Measurements from ENCODE around the gene SNRNP35. TPM values are rescaled to one million over a fixed set of nuclear protein-coding genes. Genes with fewer than 3 reads are reported as not detected.
"Not testable (repeated sequence)": the region's sequence is repeated elsewhere in the genome, so short reads cannot be mapped to it uniquely, and the experiment has no call there.

The SNRNP35 gene
- total RNA-seq, 4 donors from 2014 or later = 22.6 to 40.4 (median 23.5) TPM

DNA sequence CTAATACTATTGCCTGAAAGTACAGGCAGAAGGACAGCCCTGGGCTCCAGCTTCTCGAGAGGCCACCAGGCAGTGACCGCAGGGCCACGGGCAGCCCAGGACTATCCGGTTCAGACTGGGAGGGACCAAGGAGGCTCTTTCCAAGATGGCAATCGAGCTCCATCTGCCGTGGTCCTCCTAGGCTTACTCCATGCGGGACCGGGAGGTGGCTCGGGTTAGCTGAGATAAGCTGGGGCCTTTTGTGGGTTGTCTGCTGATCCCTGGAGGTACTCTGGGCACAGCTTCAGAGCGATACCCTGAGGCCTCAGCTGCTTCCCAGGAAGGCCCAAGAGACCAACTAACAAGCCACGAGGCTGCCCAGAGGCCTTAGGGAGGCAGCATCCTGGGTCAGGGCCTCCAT lies 33.1 kb downstream of the SNRNP35 start:
- no peak for TF ChIP-seq POLR2A (IDR thresholded peaks at IDR 0.05)
- TF ChIP-seq, protein P1, sequence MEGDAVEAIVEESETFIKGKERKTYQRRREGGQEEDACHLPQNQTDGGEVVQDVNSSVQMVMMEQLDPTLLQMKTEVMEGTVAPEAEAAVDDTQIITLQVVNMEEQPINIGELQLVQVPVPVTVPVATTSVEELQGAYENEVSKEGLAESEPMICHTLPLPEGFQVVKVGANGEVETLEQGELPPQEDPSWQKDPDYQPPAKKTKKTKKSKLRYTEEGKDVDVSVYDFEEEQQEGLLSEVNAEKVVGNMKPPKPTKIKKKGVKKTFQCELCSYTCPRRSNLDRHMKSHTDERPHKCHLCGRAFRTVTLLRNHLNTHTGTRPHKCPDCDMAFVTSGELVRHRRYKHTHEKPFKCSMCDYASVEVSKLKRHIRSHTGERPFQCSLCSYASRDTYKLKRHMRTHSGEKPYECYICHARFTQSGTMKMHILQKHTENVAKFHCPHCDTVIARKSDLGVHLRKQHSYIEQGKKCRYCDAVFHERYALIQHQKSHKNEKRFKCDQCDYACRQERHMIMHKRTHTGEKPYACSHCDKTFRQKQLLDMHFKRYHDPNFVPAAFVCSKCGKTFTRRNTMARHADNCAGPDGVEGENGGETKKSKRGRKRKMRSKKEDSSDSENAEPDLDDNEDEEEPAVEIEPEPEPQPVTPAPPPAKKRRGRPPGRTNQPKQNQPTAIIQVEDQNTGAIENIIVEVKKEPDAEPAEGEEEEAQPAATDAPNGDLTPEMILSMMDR (IDR thresholded peaks at IDR 0.05 in 4 of 5, conservative IDR thresholded peaks at IDR 0.05 in 1 of 5) = no peak
- no peaks in the 10 kb centered on the region for H3K36me3 ChIP-seq
- DNase-seq (no peak), ATAC-seq (no peak)
- no peak overlapping the region for H3K4me3 ChIP-seq
- peak overlapping the region; percentile 86 to 99 (median 93) for H3K27ac ChIP-seq
- peaks cover 29 to 31% of the 10 kb centered on the region in 2 donors for H3K4me1 ChIP-seq
- intact Hi-C loops (cut with DNase I; ENCODE audit: low total_unique reads) = no loop called here
- no peaks in the 10 kb centered on the region for H3K27me3 ChIP-seq
- in situ Hi-C loops (cut with MboI; ENCODE audit: low sequenced_read_pairs in 4 of 4) = no loop called here
- no peaks in the 10 kb centered on the region for H3K9me3 ChIP-seq

DNA sequence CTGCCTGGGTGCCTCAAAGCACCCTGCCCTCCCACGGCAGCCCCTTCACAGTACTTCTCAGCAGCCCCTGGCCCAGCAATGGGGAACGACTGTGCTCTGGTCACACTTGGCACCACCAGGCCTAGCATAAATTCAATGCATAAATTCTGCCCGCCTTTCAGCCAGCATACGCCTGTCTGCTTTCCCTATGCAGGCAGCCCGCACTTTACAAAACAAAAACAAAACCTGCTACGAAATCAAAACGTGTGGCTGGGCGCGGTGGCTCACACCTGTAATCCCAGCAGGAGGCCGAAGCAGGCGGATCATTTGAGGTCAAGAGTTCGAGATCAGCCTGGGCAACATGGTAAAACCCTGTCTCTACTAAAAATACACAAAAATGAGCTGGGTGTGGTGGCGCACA lies 33.5 kb downstream of the SNRNP35 start:
- in situ Hi-C loops (cut with MboI; ENCODE audit: low sequenced_read_pairs in 4 of 4) = no loop called here
- TF ChIP-seq, protein P1 (IDR thresholded peaks at IDR 0.05 in 4 of 5, conservative IDR thresholded peaks at IDR 0.05 in 1 of 5) = no peak
- no peak for TF ChIP-seq POLR2A (IDR thresholded peaks at IDR 0.05)
- no peak for DNase-seq
- Histone ChIP-seq H3K36me3 (peaks cover 0 to 2% of the 10 kb centered on the region in 2 donors), H3K9me3 (no peaks in the 10 kb centered on the region), H3K4me3 (no peak overlapping the region), H3K27me3 (no peaks in the 10 kb centered on the region), H3K4me1 (peaks cover 28 to 31% of the 10 kb centered on the region in 2 donors), H3K27ac (peak overlapping the region; percentile 86 to 99 (median 93))
- intact Hi-C loops (cut with DNase I; ENCODE audit: low total_unique reads) = no loop called here
- no peak for ATAC-seq

DNA sequence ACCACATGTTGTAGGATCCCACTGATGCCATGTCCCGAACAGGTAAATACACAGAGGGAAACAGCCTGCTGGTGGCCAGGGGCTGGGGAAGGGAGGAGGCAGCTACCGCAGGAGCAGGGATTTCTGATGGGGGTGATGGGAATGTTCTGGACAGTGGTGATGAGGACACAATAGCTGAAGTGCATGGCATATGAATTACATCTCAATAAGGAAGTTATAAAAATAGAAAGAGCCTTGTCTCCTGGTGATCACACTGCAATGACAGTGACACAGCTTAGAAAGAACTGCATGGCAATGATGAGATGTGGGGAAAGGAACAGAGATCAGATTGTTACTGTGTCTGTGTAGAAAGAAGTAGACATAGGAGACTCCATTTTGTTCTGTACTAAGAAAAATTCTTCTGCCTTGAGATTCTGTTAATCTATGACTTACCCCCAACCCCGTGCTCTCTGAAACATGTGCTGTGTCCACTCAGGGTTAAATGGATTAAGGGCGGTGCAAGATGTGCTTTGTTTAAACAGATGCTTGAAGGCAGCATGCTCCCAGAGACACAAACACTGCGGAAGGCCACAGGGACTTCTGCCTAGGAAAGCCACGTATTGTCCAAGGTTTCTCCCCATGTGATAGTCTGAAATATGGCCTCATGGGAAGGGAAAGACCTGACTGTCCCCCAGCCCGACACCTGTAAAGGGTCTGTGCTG lies 34.5 kb downstream of the SNRNP35 start:
- Histone ChIP-seq H3K4me1 (peaks cover 28 to 31% of the 10 kb centered on the region in 2 donors), H3K36me3 (peaks cover 0 to 12% of the 10 kb centered on the region in 2 donors), H3K27ac (peak overlapping the region; percentile 86 to 99 (median 93))
- DNase-seq (peak; percentile 68 to 78), ATAC-seq (peak; percentile 78 to 86)
- H3K27me3 ChIP-seq; H3K4me3 ChIP-seq; in situ Hi-C loops (cut with MboI; ENCODE audit: low sequenced_read_pairs in 4 of 4); intact Hi-C loops (cut with DNase I; ENCODE audit: low total_unique reads); H3K9me3 ChIP-seq: not testable (repeated sequence)
- peak; percentile 43 to 68 for TF ChIP-seq POLR2A (IDR thresholded peaks at IDR 0.05)

DNA sequence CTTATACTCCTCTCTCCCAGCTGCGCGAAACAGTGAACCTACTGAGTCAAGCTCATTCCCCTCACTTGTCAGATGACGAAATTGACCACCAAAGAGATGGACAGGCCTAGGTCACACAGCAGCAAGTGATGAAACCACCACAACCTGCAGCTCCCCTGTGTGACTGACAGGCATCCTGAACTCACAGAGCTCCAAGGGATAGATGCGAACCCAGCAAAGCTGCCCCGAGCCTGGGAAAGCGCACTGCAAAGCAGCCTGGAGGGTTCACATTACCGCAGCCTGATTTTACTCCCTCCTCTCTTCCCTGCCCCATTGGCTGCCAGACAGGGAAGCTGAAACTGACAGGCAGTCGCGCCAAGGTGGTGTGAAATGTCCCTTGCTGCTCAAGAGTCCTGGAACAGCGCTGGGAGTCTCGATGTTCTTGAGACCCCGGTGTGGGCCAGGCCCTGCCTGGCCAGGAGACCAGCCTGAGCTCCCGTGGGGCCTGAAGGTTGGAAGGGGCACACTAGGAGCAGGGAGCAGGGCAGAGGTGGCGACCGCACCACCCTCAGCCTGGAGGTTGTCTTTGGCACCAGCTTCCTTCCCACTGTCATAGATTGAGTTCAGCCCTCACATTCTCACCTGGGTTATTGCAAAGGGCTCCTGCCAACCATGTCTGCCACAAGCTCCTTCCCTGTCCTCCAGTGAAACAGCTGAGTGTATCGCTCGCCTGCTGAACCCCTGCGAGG lies 36.3 kb downstream of the SNRNP35 start:
- Histone ChIP-seq H3K27ac (peak overlapping the region; percentile 86 to 99 (median 95)), H3K9me3 (no peaks in the 10 kb centered on the region), H3K27me3 (no peaks in the 10 kb centered on the region), H3K4me3 (peak overlapping the region; percentile 8 to 23 (median 18)), H3K4me1 (peaks cover 28 to 31% of the 10 kb centered on the region in 2 donors), H3K36me3 (peaks cover 0 to 30% of the 10 kb centered on the region in 2 donors)
- in situ Hi-C loops (cut with MboI; ENCODE audit: low sequenced_read_pairs in 4 of 4) (no loop called here), intact Hi-C loops (cut with DNase I; ENCODE audit: low total_unique reads) (loop anchor here (1.0 to 2.0 kb wide), 3 partner anchors 15 to 60 kb away; no protein-coding TSS in a partner anchor)
- DNase-seq (peak; percentile 80 to 95), ATAC-seq (peak; percentile 78 to 85)
- TF ChIP-seq, protein P1 (IDR thresholded peaks at IDR 0.05 in 4 of 5, conservative IDR thresholded peaks at IDR 0.05 in 1 of 5) = no peak
- TF ChIP-seq POLR2A (IDR thresholded peaks at IDR 0.05) = peak; percentile 37 to 58

DNA sequence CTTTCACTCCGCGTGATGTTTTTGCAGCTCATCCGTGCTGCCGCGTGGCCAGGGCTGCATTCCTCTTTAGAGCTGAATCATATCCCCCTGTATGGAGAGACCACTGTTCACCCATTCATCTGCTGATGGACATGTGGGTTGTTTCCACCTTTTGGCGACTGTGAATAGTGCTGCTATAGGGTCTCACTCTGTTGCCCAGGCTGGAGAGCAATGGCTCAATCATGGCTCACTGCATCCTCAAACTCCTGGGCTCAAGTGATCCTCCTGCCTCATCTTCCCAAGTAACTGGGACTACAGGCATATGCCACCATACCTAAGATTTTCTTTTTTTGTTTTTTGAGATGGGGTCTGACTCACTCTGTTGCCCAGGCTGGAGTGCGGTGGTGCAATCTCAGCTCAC lies 39.1 kb downstream of the SNRNP35 start:
- DNase-seq (no peak), ATAC-seq (no peak)
- Histone ChIP-seq H3K4me3 (no peak overlapping the region), H3K36me3 (peaks cover 0 to 31% of the 10 kb centered on the region in 2 donors), H3K27me3 (no peaks in the 10 kb centered on the region), H3K9me3 (no peaks in the 10 kb centered on the region), H3K27ac (peak overlapping the region in 3 of 4 donors; percentile 86 to 99 (median 96)), H3K4me1 (peaks cover 25 to 26% of the 10 kb centered on the region in 2 donors)
- no peak for TF ChIP-seq POLR2A (IDR thresholded peaks at IDR 0.05)
- TF ChIP-seq, protein P1 (IDR thresholded peaks at IDR 0.05 in 4 of 5, conservative IDR thresholded peaks at IDR 0.05 in 1 of 5) = no peak
- intact Hi-C loops (cut with DNase I; ENCODE audit: low total_unique reads) (no loop called here), in situ Hi-C loops (cut with MboI; ENCODE audit: low sequenced_read_pairs in 4 of 4) (no loop called here)
